Measurements from ENCODE around the gene ODF2L. TPM values are rescaled to one million over a fixed set of nuclear protein-coding genes. Genes with fewer than 3 reads are reported as not detected.

Gene ODF2L
- total and polyA plus RNA-seq, 2 donors, result 10.3 to 122 TPM

- DNase-seq (ENCODE audit: extremely low spot score), result no peak
- Histone ChIP-seq H3K36me3 (ENCODE audit: insufficient read depth) (no peaks in the 10 kb centered on the region), H3K4me1 (ENCODE audit: insufficient read depth) (no peaks in the 10 kb centered on the region), H3K4me3 (ENCODE audit: low read depth, low read length) (no peak overlapping the region), H3K27ac (ENCODE audit: low read depth) (no peak overlapping the region)
- WGBS, result 87% methylated on average over 4 of the region's 4 CpGs
These were observed 71.8 kb downstream of the ODF2L start for GRCh38 chr1:86324130-86324822.

- Histone ChIP-seq H3K36me3 (ENCODE audit: insufficient read depth) (no peaks in the 10 kb centered on the region), H3K4me3 (ENCODE audit: low read depth, low read length) (no peak overlapping the region), H3K27ac (ENCODE audit: low read depth) (no peak overlapping the region), H3K4me1 (ENCODE audit: insufficient read depth) (no peaks in the 10 kb centered on the region)
- WGBS, result 81% methylated on average over 3 of the region's 3 CpGs
- no peak for DNase-seq (ENCODE audit: extremely low spot score)
These were observed 73.9 kb downstream of the ODF2L start for GRCh38 chr1:86322241-86322640.

GRCh38 chr1:86318436-86318835, 77.7 kb downstream of the ODF2L start:
- no peaks in the 10 kb centered on the region for H3K36me3 ChIP-seq (ENCODE audit: insufficient read depth)
- H3K4me1 ChIP-seq (ENCODE audit: insufficient read depth), result no peaks in the 10 kb centered on the region
- H3K4me3 ChIP-seq (ENCODE audit: low read depth, low read length), result no peak overlapping the region
- WGBS, result 77% methylated on average over 3 of the region's 3 CpGs
- H3K27ac ChIP-seq (ENCODE audit: low read depth), result no peak overlapping the region
- DNase-seq (ENCODE audit: extremely low spot score), result no peak

GRCh38 chr1:86317926-86318325, 78.2 kb downstream of the ODF2L start:
- Histone ChIP-seq H3K4me3 (ENCODE audit: low read depth, low read length) (no peak overlapping the region), H3K27ac (ENCODE audit: low read depth) (no peak overlapping the region), H3K36me3 (ENCODE audit: insufficient read depth) (no peaks in the 10 kb centered on the region), H3K4me1 (ENCODE audit: insufficient read depth) (no peaks in the 10 kb centered on the region)
- DNase-seq (ENCODE audit: extremely low spot score), result no peak

DNA sequence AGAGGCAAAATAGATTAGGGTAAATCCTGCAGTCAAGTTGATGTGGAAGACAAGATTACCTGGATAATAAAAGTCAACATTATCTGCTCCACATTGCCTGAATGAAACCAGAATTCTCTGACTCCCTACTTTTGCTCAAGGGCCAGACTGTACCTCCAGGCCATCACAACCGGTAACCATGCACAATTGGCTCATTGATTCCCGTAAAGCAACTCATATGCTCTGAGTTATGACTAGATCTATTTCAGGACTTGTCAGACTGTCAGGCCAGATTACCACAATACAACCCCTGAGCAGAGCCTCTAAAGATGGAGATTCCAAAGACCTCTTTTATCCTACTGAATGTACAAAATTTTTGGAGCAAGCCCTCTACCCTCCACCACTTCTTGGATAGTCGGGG, 90.4 kb downstream of the ODF2L start:
- WGBS, result 83% methylated on average over 3 of the region's 3 CpGs
- no peak for DNase-seq (ENCODE audit: extremely low spot score)
- Histone ChIP-seq H3K4me3 (ENCODE audit: low read depth, low read length) (no peak overlapping the region), H3K36me3 (ENCODE audit: insufficient read depth) (no peaks in the 10 kb centered on the region), H3K27ac (ENCODE audit: low read depth) (no peak overlapping the region), H3K4me1 (ENCODE audit: insufficient read depth) (no peaks in the 10 kb centered on the region)

GRCh38 chr1:86303041-86303690, 93.0 kb downstream of the ODF2L start:
- Histone ChIP-seq H3K27ac (ENCODE audit: low read depth) (no peak overlapping the region), H3K4me3 (ENCODE audit: low read depth, low read length) (no peak overlapping the region), H3K36me3 (ENCODE audit: insufficient read depth) (no peaks in the 10 kb centered on the region), H3K4me1 (ENCODE audit: insufficient read depth) (no peaks in the 10 kb centered on the region)
- no peak for DNase-seq (ENCODE audit: extremely low spot score)
- 81% methylated on average over 1 of the region's 1 CpG for WGBS

Small RNA genes lying within 50 kb of the gene (small RNA-seq; reads per million reads assigned to genes)
- not detected for gene MIR7856

Other genes starting within 250 kb of the ODF2L start
- 13.7 TPM for gene COL24A1, start 239.6 kb downstream of the ODF2L start, total RNA-seq
- gene COL24A1, start 239.6 kb downstream of the ODF2L start, polyA plus RNA-seq, result 5.2 TPM
- 5.0 TPM for gene CLCA2, start 27.8 kb upstream of the ODF2L start, total RNA-seq
- 0.65 TPM for gene CLCA2, start 27.8 kb upstream of the ODF2L start, polyA plus RNA-seq
- gene CLCA1, start 72.6 kb upstream of the ODF2L start, total RNA-seq, result not detected
- gene CLCA1, start 72.6 kb upstream of the ODF2L start, polyA plus RNA-seq, result not detected
- 38.1 TPM for gene CLCA4, start 150.8 kb upstream of the ODF2L start, total RNA-seq
- gene CLCA4, start 150.8 kb upstream of the ODF2L start, polyA plus RNA-seq, result 11.7 TPM

All from urinary bladder (tissue), 4 donors.